Endothelial cell of umbilical vein (primary cell): ENCODE data around the gene C2CD3. TPM values are rescaled to one million over a fixed set of nuclear protein-coding genes. Genes with fewer than 3 reads are reported as not detected.

Experiments used
- BruUV-seq: library from RNA; stranded (reverse); fragments of 400-500 nt; replicated peaks from 2 replicates; lab custom pipeline; 2021; lab: Mats Ljungman, UMichigan
- CTCF ChIA-PET: fragments of 300-600, 350-600 bp; sonication (Branson Sonifier 250); formaldehyde crosslinking; loops from one replicate; lab custom pipeline; 2021; ENCODE audit warnings: antibody characterized with exemption, inconsistent platforms; lab: Charles Lee
- POLR2A ChIA-PET: fragments of 300-600, 350-600 bp; sonication (Branson Sonifier 250); formaldehyde crosslinking; loops from one replicate; lab custom pipeline; 2021; ENCODE audit warnings: antibody characterized with exemption, inconsistent platforms; lab: Charles Lee
- DNase-seq: peaks from one replicate; pipeline ENCODE4 v3.0.0-alpha.2; 2011; ENCODE audit warnings: low read depth, low spot score
- FAIRE-seq: peaks from 2 replicates; lab custom pipeline; 2011; peaks lifted over from hg19 to GRCh38; lab: Jason Lieb, UNC
- H2AFZ ChIP-seq: 2 replicates; pipeline ENCODE4 v1.6.0; 2012; ENCODE audit warnings: low read depth, low read length, control low read depth, inconsistent platforms
- H3K27ac ChIP-seq: 2 replicates; pipeline ENCODE4 v1.5.1; 2011; ENCODE audit warnings: low read depth, mild to moderate bottlenecking, control low read depth, low read length, moderate library complexity; ENCODE audit not compliant: insufficient read depth
- H3K27me3 ChIP-seq, 2 experiments: 2 replicates each; pipeline versions ENCODE4 v1.6.0 to v1.6.1; 2011; ENCODE audit warnings: low read length in 2 of 2, mixed read lengths in 1 of 2; ENCODE audit not compliant: control insufficient read depth in 2 of 2, insufficient read depth in 2 of 2
- H3K36me3 ChIP-seq, 2 experiments: 2 replicates in 1 of 2; 3 replicates in 1 of 2; pipeline ENCODE4 v1.5.1; 2011; ENCODE audit warnings: low read length in 2 of 2, mild to moderate bottlenecking in 1 of 2, moderate library complexity in 1 of 2; ENCODE audit not compliant: control insufficient read depth in 2 of 2, insufficient read depth in 2 of 2; ENCODE audit errors: extremely low read depth in 1 of 2
- H3K4me1 ChIP-seq: 3 replicates; pipeline ENCODE4 v1.5.1; 2011; ENCODE audit warnings: mild to moderate bottlenecking, low read length; ENCODE audit not compliant: control insufficient read depth, insufficient read depth; ENCODE audit errors: extremely low read depth
- H3K4me2 ChIP-seq: 2 replicates; pipeline ENCODE4 v1.6.1; 2011; ENCODE audit warnings: low read length, control low read depth, mixed read lengths; ENCODE audit not compliant: insufficient read depth
- H3K4me3 ChIP-seq, 3 experiments: fragments of 200-600 bp in 1 of 3; sonication (generic), shearing (Covaris generic) in 1 of 3; replicated peaks in 1 of 3; 2 replicates each; pipeline ENCODE4 v1.5.1; 2011 to 2016; ENCODE audit warnings: control low read depth in 3 of 3, low read length in 3 of 3, mild to moderate bottlenecking in 2 of 3, inconsistent platforms in 1 of 3, low read depth in 1 of 3, moderate library complexity in 1 of 3; ENCODE audit not compliant: insufficient read depth in 1 of 3
- H3K79me2 ChIP-seq: 2 replicates; pipeline ENCODE4 v1.6.0; 2012; ENCODE audit warnings: low read length, inconsistent platforms; ENCODE audit not compliant: control insufficient read depth, insufficient read depth
- H3K9ac ChIP-seq: replicated peaks from 2 replicates; pipeline ENCODE3; 2011; ENCODE audit warnings: low read length, control low read depth; ENCODE audit not compliant: insufficient read depth; ENCODE audit errors: extremely low read depth
- H3K9me1 ChIP-seq: replicated peaks from 3 replicates; pipeline ENCODE4 v1.6.0; 2011; ENCODE audit warnings: mild to moderate bottlenecking, low read length; ENCODE audit not compliant: control insufficient read depth, insufficient read depth; ENCODE audit errors: extremely low read depth
- H3K9me3 ChIP-seq: replicated peaks from 2 replicates; pipeline ENCODE4 v1.5.1; 2012; ENCODE audit warnings: low read length, inconsistent platforms; ENCODE audit not compliant: control insufficient read depth, insufficient read depth
- H4K20me1 ChIP-seq: replicated peaks from 2 replicates; pipeline ENCODE3; 2011; ENCODE audit warnings: mild to moderate bottlenecking, low read length; ENCODE audit not compliant: control insufficient read depth, insufficient read depth; ENCODE audit errors: extremely low read depth
- CTCF ChIP-seq, 2 donors: IDR thresholded peaks; 1 replicate in 1 of 2; 2 replicates in 1 of 2; pipeline ENCODE4 v1.5.1; 2011; ENCODE audit warnings: low read length in 2 of 2, mild to moderate bottlenecking in 2 of 2, moderate library complexity in 2 of 2, control low read depth in 1 of 2, inconsistent platforms in 1 of 2, low read depth in 1 of 2; ENCODE audit not compliant: insufficient read depth in 1 of 2; ENCODE audit errors: extremely low read depth in 1 of 2
- EZH2 ChIP-seq: IDR thresholded peaks from 2 replicates; pipeline ENCODE4 v1.6.1; 2012; ENCODE audit warnings: borderline replicate concordance, low read depth, mild to moderate bottlenecking, moderate library complexity, low read length, inconsistent platforms; ENCODE audit not compliant: severe bottlenecking
- FOS ChIP-seq: IDR thresholded peaks from 2 replicates; pipeline ENCODE4 v1.6.1; 2011; ENCODE audit warnings: mild to moderate bottlenecking, low read length, moderate library complexity, borderline replicate concordance; ENCODE audit not compliant: insufficient read depth
- MAX ChIP-seq: IDR thresholded peaks from 2 replicates; pipeline ENCODE4 v1.6.1; 2011; ENCODE audit not compliant: insufficient read depth, insufficient read length
- MYC ChIP-seq: IDR thresholded peaks from one replicate; pipeline ENCODE4 v1.6.1; 2011; ENCODE audit warnings: mild to moderate bottlenecking, low read depth, low read length
- POLR2A ChIP-seq: IDR thresholded peaks from 2 replicates; pipeline ENCODE4 v1.6.1; 2012; ENCODE audit warnings: low read depth, mild to moderate bottlenecking, control low read depth, low read length
- POLR2AphosphoS5 ChIP-seq: IDR thresholded peaks from 2 replicates; pipeline ENCODE4 v1.6.1; 2012; ENCODE audit warnings: low read depth, mild to moderate bottlenecking, control low read depth, low read length, moderate library complexity; ENCODE audit not compliant: insufficient read depth
- dilution Hi-C: fragments of 300-500 bp; cut with MboI; formaldehyde crosslinking; loops from one replicate; pipeline ENCODE4 v1.15.0; 2019; ENCODE audit warnings: low sequenced_read_pairs; ENCODE audit not compliant: extremely low pct_ligation_motif_present
- intact Hi-C: fragments of 100-400 bp; cut with micrococcal nuclease; formaldehyde crosslinking; loops from one replicate; pipeline ENCODE4 v1.10.0; 2022
- polyA plus RNA-seq, 4 experiments: library from polyadenylated mRNA; depleted of rRNA in 3 of 4; stranded (reverse) in 3 of 4; unstranded in 1 of 4; fragments of >200 nt; gene quantifications; 2 replicates each; pipeline versions ENCODE4 v1.2.1 to v1.2.3, GENCODE V29; 2011 to 2012; ENCODE audit warnings: missing spikeins in 1 of 4
- total RNA-seq: library from RNA; stranded (reverse); gene quantifications from 2 replicates; pipeline ENCODE4 v1.2.3, GENCODE V29; 2021

Gene C2CD3
- total and polyA plus RNA-seq, 2 donors (not counting 3 experiments of a cell fraction or from before 2014, with no cell fraction given), result 12.9 to 36.6 TPM

GRCh38 chr11:74094393-74094792 lies 76.4 kb downstream of the C2CD3 start:
- Histone ChIP-seq H3K9me3 (no peaks in the 10 kb centered on the region), H2AFZ (no peak overlapping the region), H3K9ac (no peak overlapping the region), H3K9me1 (no peaks in the 10 kb centered on the region), H3K4me3 (no peak overlapping the region), H3K79me2 (no peaks in the 10 kb centered on the region), H3K27ac (no peak overlapping the region), H3K27me3 (no peaks in the 10 kb centered on the region), H4K20me1 (no peaks in the 10 kb centered on the region), H3K36me3 (peaks cover 9 to 11% of the 10 kb centered on the region in 2 experiments), H3K4me2 (no peak overlapping the region), H3K4me1 (no peaks in the 10 kb centered on the region)
- no peak for TF ChIP-seq MAX
- TF ChIP-seq MYC, result no peak
- TF ChIP-seq POLR2AphosphoS5, result no peak
- TF ChIP-seq POLR2A, result no peak
- no peak for TF ChIP-seq EZH2
- no peak for TF ChIP-seq FOS
- TF ChIP-seq CTCF (IDR thresholded peaks at IDR 0.05; ENCODE audit: extremely low read depth in 1 of 2, insufficient read depth in 1 of 2, low read depth in 1 of 2, low read length in 2 of 2), result no peak
- CTCF ChIA-PET, result no interaction called here
- intact Hi-C loops (loop anchor here (10.0 kb wide), 1 partner anchor 130 kb away; no protein-coding TSS in a partner anchor), dilution Hi-C loops (no loop called here)
- POLR2A ChIA-PET, result no interaction called here
- FAIRE-seq, result no peak
- DNase-seq, result no peak
- no TSS peak for BruUV-seq
